K562 (cell line): ENCODE results near the gene MICOS13. TPM values are rescaled to one million over a fixed set of nuclear protein-coding genes. Genes with fewer than 3 reads are reported as not detected.

Experiments used
- AFF4 ChIP-seq: sonication (generic); formaldehyde crosslinking; IDR thresholded peaks from 2 replicates; pipeline ENCODE4 v1.8.0; 2023; ENCODE audit warnings: mild to moderate bottlenecking, missing genetic modification reagents
- ATF1 ChIP-seq, 2 experiments: fragments of 450-650 bp in 1 of 2; IDR thresholded peaks; 2 replicates each; pipeline ENCODE4 v1.6.1; 2016; ENCODE audit warnings: missing compliant biosample characterization in 1 of 2, missing genetic modification characterization in 1 of 2
- ATF4 ChIP-seq: fragments of 450-650 bp; formaldehyde crosslinking; IDR thresholded peaks from 2 replicates; pipeline ENCODE4 v1.4.0; 2022; ENCODE audit warnings: mild to moderate bottlenecking, moderate library complexity
- BCOR ChIP-seq: fragments of 450-650 bp; IDR thresholded peaks from 2 replicates; pipeline ENCODE4 v1.6.1; 2016
- BDP1 ChIP-seq: IDR thresholded peaks from 3 replicates; pipeline ENCODE4 v1.6.1; 2011; ENCODE audit not compliant: insufficient read length, insufficient read depth
- CEBPB ChIP-seq: fragments of 450-650 bp; IDR thresholded peaks from 2 replicates; pipeline ENCODE4 v1.6.1; 2016; ENCODE audit warnings: missing genetic modification characterization, missing compliant biosample characterization
- EGR1 ChIP-seq: fragments of 450-650 bp; conservative IDR thresholded peaks from 2 replicates; pipeline ENCODE4 v1.6.1; 2017; ENCODE audit warnings: mild to moderate bottlenecking
- GMEB1 ChIP-seq: fragments of 250-450 bp; sonication (Bioruptor Pico); IDR thresholded peaks from 2 replicates; pipeline ENCODE4 v1.4.0; 2020; ENCODE audit warnings: mild to moderate bottlenecking
- NFYB ChIP-seq: IDR thresholded peaks from 2 replicates; pipeline ENCODE4 v1.6.1; 2011; ENCODE audit warnings: mild to moderate bottlenecking, moderate library complexity; ENCODE audit not compliant: insufficient read length; ENCODE audit errors: extremely low read depth
- POLR2A ChIP-seq: fragments of 450-650 bp; conservative IDR thresholded peaks from 2 replicates; pipeline ENCODE4 v1.6.1; 2016
- UBTF ChIP-seq, 2 experiments: IDR thresholded peaks; 2 replicates each; pipeline ENCODE4 v1.6.1; 2012; ENCODE audit warnings: improper control_type of control experiment in 2 of 2, low read depth in 2 of 2, low read length in 2 of 2, borderline replicate concordance in 1 of 2
- USF1 ChIP-seq: sonication (generic); formaldehyde crosslinking; IDR thresholded peaks from 2 replicates; pipeline ENCODE4 v1.9.0; 2022; ENCODE audit warnings: mild to moderate bottlenecking, missing genetic modification reagents
- WHSC1 ChIP-seq: IDR thresholded peaks from one replicate; pipeline ENCODE4 v1.6.1; 2012; ENCODE audit warnings: low read length, control low read depth, inconsistent platforms
- ZNF239 ChIP-seq: fragments of 250-450 bp; sonication (Bioruptor Pico); IDR thresholded peaks from 2 replicates; pipeline ENCODE4 v1.4.0; 2020; ENCODE audit warnings: mild to moderate bottlenecking
- ZNF384 ChIP-seq: IDR thresholded peaks from 2 replicates; pipeline ENCODE4 v1.6.1; 2012; ENCODE audit warnings: low read depth, low read length, improper control_type of control experiment
- ZZZ3 ChIP-seq: fragments of 450-650 bp; IDR thresholded peaks from 2 replicates; pipeline ENCODE4 v1.6.1; 2016; ENCODE audit warnings: antibody characterized with exemption, mild to moderate bottlenecking, moderate library complexity
- polyA plus RNA-seq, 8 experiments: library from polyadenylated mRNA; depleted of rRNA in 4 of 8; stranded (reverse) in 5 of 8; unstranded in 3 of 8; fragments of >200 nt; fragmentation: Nextera tagmentation in 2 of 8; fragmentation: Illumina TruSeq in 1 of 8; extraction: Ambion mirVana in 2 of 8; extraction: Trizol in 1 of 8; gene quantifications; 2 replicates each; pipeline versions ENCODE4 v1.2.1 to v1.2.3, GENCODE V29; 2011 to 2014; ENCODE audit warnings: inconsistent platforms in 1 of 8, missing spikeins in 1 of 8
- total RNA-seq, 7 experiments: library from RNA; depleted of rRNA in 6 of 7; stranded (reverse); fragments of >200 nt in 6 of 7; fragmentation: Illumina TruSeq in 2 of 7; extraction: Trizol in 2 of 7; gene quantifications; 2 replicates each; pipeline versions ENCODE4 v1.2.1 to v1.2.3, GENCODE V29; 2011 to 2021; ENCODE audit warnings: low replicate concordance in 1 of 7

MICOS13 gene
- total and polyA plus RNA-seq, 9 of the 15 experiments (the other 6 are each of a cell fraction or from before 2014, with no cell fraction given): 15.5 to 220 (median 49.4) TPM

- TF ChIP-seq UBTF (IDR thresholded peaks at IDR 0.05; ENCODE audit: borderline replicate concordance in 1 of 2, low read depth in 2 of 2, low read length in 2 of 2): peak; percentile 76 to 90; a peak in 3 of 4 replicates
- TF ChIP-seq BCOR: 0 out of 2 replicates have a peak, but pooled peaks have one; percentile 7
- peak; percentile 75 for TF ChIP-seq GMEB1
- TF ChIP-seq NFYB: no peak
- peak; percentile 97 for TF ChIP-seq USF1
- TF ChIP-seq AFF4 (CRISPR knock-in tag): peak; percentile 72; the same call in 1 of the 2 replicates
- TF ChIP-seq POLR2A: peak; percentile 87
- no peak for TF ChIP-seq CEBPB (tag)
- no peak for TF ChIP-seq ATF4 (CRISPR knock-in tag)
- peak; percentile 50 for TF ChIP-seq ZNF384
- peak; percentile 83 for TF ChIP-seq ATF1 (CRISPR knock-in tag; IDR thresholded peaks at IDR 0.05)
- TF ChIP-seq ATF1 (tag; IDR thresholded peaks at IDR 0.05): peak; percentile 98
- peak; percentile 20; the same call in 1 of the 2 replicates for TF ChIP-seq ZNF239 (CRISPR knock-in tag)
- no peak for TF ChIP-seq WHSC1
- TF ChIP-seq ZZZ3: no peak
- TF ChIP-seq BDP1: no peak
- peak; percentile 77 for TF ChIP-seq EGR1
These were observed 39.9 kb upstream of the MICOS13 start, which contains the start of the genes CATSPERD and LONP1 (continued) for GRCh38 chr19:5719961-5720790.
